Endothelial cell of umbilical vein (primary cell): ENCODE results near the gene CNTFR. TPM values are rescaled to one million over a fixed set of nuclear protein-coding genes. Genes with fewer than 3 reads are reported as not detected.

Experiments
- BruUV-seq: library from RNA; stranded (reverse); fragments of 400-500 nt; replicated peaks from 2 replicates; lab custom pipeline; 2021; lab: Mats Ljungman, UMichigan
- CTCF ChIA-PET: fragments of 300-600, 350-600 bp; sonication (Branson Sonifier 250); formaldehyde crosslinking; loops from one replicate; lab custom pipeline; 2021; ENCODE audit warnings: antibody characterized with exemption, inconsistent platforms; lab: Charles Lee
- POLR2A ChIA-PET: fragments of 300-600, 350-600 bp; sonication (Branson Sonifier 250); formaldehyde crosslinking; loops from one replicate; lab custom pipeline; 2021; ENCODE audit warnings: antibody characterized with exemption, inconsistent platforms; lab: Charles Lee
- DNase-seq: peaks from one replicate; pipeline ENCODE4 v3.0.0-alpha.2; 2011; ENCODE audit warnings: low read depth, low spot score
- FAIRE-seq: peaks from 2 replicates; lab custom pipeline; 2011; peaks lifted over from hg19 to GRCh38; lab: Jason Lieb, UNC
- H2AFZ ChIP-seq: 2 replicates; pipeline ENCODE4 v1.6.0; 2012; ENCODE audit warnings: low read depth, low read length, control low read depth, inconsistent platforms
- H3K27ac ChIP-seq: 2 replicates; pipeline ENCODE4 v1.5.1; 2011; ENCODE audit warnings: low read depth, mild to moderate bottlenecking, control low read depth, low read length, moderate library complexity; ENCODE audit not compliant: insufficient read depth
- H3K27me3 ChIP-seq, 2 experiments: 2 replicates each; pipeline versions ENCODE4 v1.6.0 to v1.6.1; 2011; ENCODE audit warnings: low read length in 2 of 2, mixed read lengths in 1 of 2; ENCODE audit not compliant: control insufficient read depth in 2 of 2, insufficient read depth in 2 of 2
- H3K36me3 ChIP-seq, 2 experiments: 2 replicates in 1 of 2; 3 replicates in 1 of 2; pipeline ENCODE4 v1.5.1; 2011; ENCODE audit warnings: low read length in 2 of 2, mild to moderate bottlenecking in 1 of 2, moderate library complexity in 1 of 2; ENCODE audit not compliant: control insufficient read depth in 2 of 2, insufficient read depth in 2 of 2; ENCODE audit errors: extremely low read depth in 1 of 2
- H3K4me1 ChIP-seq: 3 replicates; pipeline ENCODE4 v1.5.1; 2011; ENCODE audit warnings: mild to moderate bottlenecking, low read length; ENCODE audit not compliant: control insufficient read depth, insufficient read depth; ENCODE audit errors: extremely low read depth
- H3K4me2 ChIP-seq: 2 replicates; pipeline ENCODE4 v1.6.1; 2011; ENCODE audit warnings: low read length, control low read depth, mixed read lengths; ENCODE audit not compliant: insufficient read depth
- H3K4me3 ChIP-seq, 3 experiments: fragments of 200-600 bp in 1 of 3; sonication (generic), shearing (Covaris generic) in 1 of 3; replicated peaks in 1 of 3; 2 replicates each; pipeline ENCODE4 v1.5.1; 2011 to 2016; ENCODE audit warnings: control low read depth in 3 of 3, low read length in 3 of 3, mild to moderate bottlenecking in 2 of 3, inconsistent platforms in 1 of 3, low read depth in 1 of 3, moderate library complexity in 1 of 3; ENCODE audit not compliant: insufficient read depth in 1 of 3
- H3K79me2 ChIP-seq: 2 replicates; pipeline ENCODE4 v1.6.0; 2012; ENCODE audit warnings: low read length, inconsistent platforms; ENCODE audit not compliant: control insufficient read depth, insufficient read depth
- H3K9ac ChIP-seq: replicated peaks from 2 replicates; pipeline ENCODE3; 2011; ENCODE audit warnings: low read length, control low read depth; ENCODE audit not compliant: insufficient read depth; ENCODE audit errors: extremely low read depth
- H3K9me1 ChIP-seq: replicated peaks from 3 replicates; pipeline ENCODE4 v1.6.0; 2011; ENCODE audit warnings: mild to moderate bottlenecking, low read length; ENCODE audit not compliant: control insufficient read depth, insufficient read depth; ENCODE audit errors: extremely low read depth
- H3K9me3 ChIP-seq: replicated peaks from 2 replicates; pipeline ENCODE4 v1.5.1; 2012; ENCODE audit warnings: low read length, inconsistent platforms; ENCODE audit not compliant: control insufficient read depth, insufficient read depth
- H4K20me1 ChIP-seq: replicated peaks from 2 replicates; pipeline ENCODE3; 2011; ENCODE audit warnings: mild to moderate bottlenecking, low read length; ENCODE audit not compliant: control insufficient read depth, insufficient read depth; ENCODE audit errors: extremely low read depth
- EZH2 ChIP-seq: IDR thresholded peaks from 2 replicates; pipeline ENCODE4 v1.6.1; 2012; ENCODE audit warnings: borderline replicate concordance, low read depth, mild to moderate bottlenecking, moderate library complexity, low read length, inconsistent platforms; ENCODE audit not compliant: severe bottlenecking
- FOS ChIP-seq: IDR thresholded peaks from 2 replicates; pipeline ENCODE4 v1.6.1; 2011; ENCODE audit warnings: mild to moderate bottlenecking, low read length, moderate library complexity, borderline replicate concordance; ENCODE audit not compliant: insufficient read depth
- GATA2 ChIP-seq: IDR thresholded peaks from 2 replicates; pipeline ENCODE4 v1.7.0; 2011; ENCODE audit warnings: low read depth, mild to moderate bottlenecking, moderate library complexity, mixed read lengths, low read length; ENCODE audit not compliant: insufficient read length, insufficient read depth
- JUN ChIP-seq: IDR thresholded peaks from 2 replicates; pipeline ENCODE4 v1.6.1; 2011; ENCODE audit warnings: borderline replicate concordance, low read depth; ENCODE audit not compliant: insufficient read length, insufficient read depth
- MYC ChIP-seq: IDR thresholded peaks from one replicate; pipeline ENCODE4 v1.6.1; 2011; ENCODE audit warnings: mild to moderate bottlenecking, low read depth, low read length
- POLR2A ChIP-seq: IDR thresholded peaks from 2 replicates; pipeline ENCODE4 v1.6.1; 2012; ENCODE audit warnings: low read depth, mild to moderate bottlenecking, control low read depth, low read length
- POLR2AphosphoS5 ChIP-seq: IDR thresholded peaks from 2 replicates; pipeline ENCODE4 v1.6.1; 2012; ENCODE audit warnings: low read depth, mild to moderate bottlenecking, control low read depth, low read length, moderate library complexity; ENCODE audit not compliant: insufficient read depth
- dilution Hi-C: fragments of 300-500 bp; cut with MboI; formaldehyde crosslinking; loops from one replicate; pipeline ENCODE4 v1.15.0; 2019; ENCODE audit warnings: low sequenced_read_pairs; ENCODE audit not compliant: extremely low pct_ligation_motif_present
- intact Hi-C: fragments of 100-400 bp; cut with micrococcal nuclease; formaldehyde crosslinking; loops from one replicate; pipeline ENCODE4 v1.10.0; 2022
- polyA plus RNA-seq, 4 experiments: library from polyadenylated mRNA; depleted of rRNA in 3 of 4; stranded (reverse) in 3 of 4; unstranded in 1 of 4; fragments of >200 nt; gene quantifications; 2 replicates each; pipeline versions ENCODE4 v1.2.1 to v1.2.3, GENCODE V29; 2011 to 2012; ENCODE audit warnings: missing spikeins in 1 of 4
- total RNA-seq: library from RNA; stranded (reverse); gene quantifications from 2 replicates; pipeline ENCODE4 v1.2.3, GENCODE V29; 2021
- TF ChIP-seq, protein P1 (sequence below), 2 donors: IDR thresholded peaks; 1 replicate in 1 of 2; 2 replicates in 1 of 2; pipeline ENCODE4 v1.5.1; 2011; ENCODE audit warnings: low read length in 2 of 2, mild to moderate bottlenecking in 2 of 2, moderate library complexity in 2 of 2, control low read depth in 1 of 2, inconsistent platforms in 1 of 2, low read depth in 1 of 2; ENCODE audit not compliant: insufficient read depth in 1 of 2; ENCODE audit errors: extremely low read depth in 1 of 2
- TF ChIP-seq, protein P2 (sequence below): IDR thresholded peaks from 2 replicates; pipeline ENCODE4 v1.6.1; 2011; ENCODE audit not compliant: insufficient read depth, insufficient read length

The CNTFR gene
- total and polyA plus RNA-seq, 2 donors (not counting 3 experiments of a cell fraction or from before 2014, with no cell fraction given): not detected

DNA sequence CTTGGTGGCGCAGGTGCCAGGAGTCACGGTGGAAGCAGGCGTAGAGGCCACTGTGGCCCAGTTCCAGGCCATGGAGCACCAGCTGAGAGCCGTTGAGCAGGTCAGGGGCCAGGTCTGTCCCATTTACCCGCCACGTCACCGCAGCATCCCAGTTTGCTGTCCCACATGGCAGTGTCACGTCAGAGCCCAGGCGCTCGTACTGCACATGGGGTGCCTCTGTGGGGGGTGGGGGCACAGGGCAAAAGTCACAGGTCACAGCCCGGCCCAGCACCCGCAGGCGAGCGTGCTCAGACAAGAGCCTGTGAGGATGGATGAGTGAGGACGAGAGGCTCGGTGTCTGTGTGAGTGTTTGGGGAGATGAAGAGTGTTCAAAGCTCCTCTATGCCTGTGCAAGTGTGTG is 24.9 kb downstream of the CNTFR start:
- CTCF ChIA-PET: interaction anchor here (1.0 to 2.9 kb wide), 3 partner anchors 21 to 161 kb away, joined by 3 to 26 read pairs (median 5); no protein-coding TSS in a partner anchor
- Histone ChIP-seq H3K9ac (no peak overlapping the region), H3K4me3 (no peak overlapping the region), H3K4me1 (no peaks in the 10 kb centered on the region), H3K27ac (no peak overlapping the region), H3K79me2 (no peaks in the 10 kb centered on the region), H3K4me2 (no peak overlapping the region), H4K20me1 (no peaks in the 10 kb centered on the region), H3K9me1 (no peaks in the 10 kb centered on the region), H2AFZ (no peak overlapping the region), H3K36me3 (no peaks in the 10 kb centered on the region), H3K27me3 (peaks cover 12 to 23% of the 10 kb centered on the region in 2 experiments), H3K9me3 (no peaks in the 10 kb centered on the region)
- no peak for TF ChIP-seq POLR2AphosphoS5
- POLR2A ChIA-PET: no interaction called here
- intact Hi-C loops (no loop called here), dilution Hi-C loops (no loop called here)
- BruUV-seq: no TSS peak
- DNase-seq (no peak), FAIRE-seq (no peak)

- peaks cover 17 to 33% of the 10 kb centered on the region in 2 experiments for H3K27me3 ChIP-seq
- FAIRE-seq (no peak), DNase-seq (no peak)
- no peak overlapping the region for H3K9ac ChIP-seq
- POLR2A ChIA-PET: no interaction called here
- H4K20me1 ChIP-seq: no peaks in the 10 kb centered on the region
- no peak overlapping the region for H3K4me2 ChIP-seq
- no peaks in the 10 kb centered on the region for H3K9me3 ChIP-seq
- BruUV-seq: no TSS peak
- H3K27ac ChIP-seq: no peak overlapping the region
- no peak overlapping the region for H2AFZ ChIP-seq
- dilution Hi-C loops (no loop called here), intact Hi-C loops (no loop called here)
- no peaks in the 10 kb centered on the region for H3K9me1 ChIP-seq
- CTCF ChIA-PET: interaction anchor here (1.0 to 2.9 kb wide), 9 partner anchors 13 to 159 kb away, joined by 3 to 26 read pairs (median 4); no protein-coding TSS in a partner anchor
- H3K4me3 ChIP-seq: no peak overlapping the region
- H3K4me1 ChIP-seq: no peaks in the 10 kb centered on the region
- TF ChIP-seq FOS: no peak
- no peak for TF ChIP-seq GATA2
- TF ChIP-seq, protein P1, sequence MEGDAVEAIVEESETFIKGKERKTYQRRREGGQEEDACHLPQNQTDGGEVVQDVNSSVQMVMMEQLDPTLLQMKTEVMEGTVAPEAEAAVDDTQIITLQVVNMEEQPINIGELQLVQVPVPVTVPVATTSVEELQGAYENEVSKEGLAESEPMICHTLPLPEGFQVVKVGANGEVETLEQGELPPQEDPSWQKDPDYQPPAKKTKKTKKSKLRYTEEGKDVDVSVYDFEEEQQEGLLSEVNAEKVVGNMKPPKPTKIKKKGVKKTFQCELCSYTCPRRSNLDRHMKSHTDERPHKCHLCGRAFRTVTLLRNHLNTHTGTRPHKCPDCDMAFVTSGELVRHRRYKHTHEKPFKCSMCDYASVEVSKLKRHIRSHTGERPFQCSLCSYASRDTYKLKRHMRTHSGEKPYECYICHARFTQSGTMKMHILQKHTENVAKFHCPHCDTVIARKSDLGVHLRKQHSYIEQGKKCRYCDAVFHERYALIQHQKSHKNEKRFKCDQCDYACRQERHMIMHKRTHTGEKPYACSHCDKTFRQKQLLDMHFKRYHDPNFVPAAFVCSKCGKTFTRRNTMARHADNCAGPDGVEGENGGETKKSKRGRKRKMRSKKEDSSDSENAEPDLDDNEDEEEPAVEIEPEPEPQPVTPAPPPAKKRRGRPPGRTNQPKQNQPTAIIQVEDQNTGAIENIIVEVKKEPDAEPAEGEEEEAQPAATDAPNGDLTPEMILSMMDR (IDR thresholded peaks at IDR 0.05; ENCODE audit: extremely low read depth in 1 of 2, insufficient read depth in 1 of 2, low read depth in 1 of 2, low read length in 2 of 2): no peak
- TF ChIP-seq, protein P2, sequence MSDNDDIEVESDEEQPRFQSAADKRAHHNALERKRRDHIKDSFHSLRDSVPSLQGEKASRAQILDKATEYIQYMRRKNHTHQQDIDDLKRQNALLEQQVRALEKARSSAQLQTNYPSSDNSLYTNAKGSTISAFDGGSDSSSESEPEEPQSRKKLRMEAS: no peak
- no peak for TF ChIP-seq MYC
- no peak for TF ChIP-seq JUN
- no peak for TF ChIP-seq POLR2AphosphoS5
- TF ChIP-seq POLR2A: no peak
- no peak for TF ChIP-seq EZH2
- H3K79me2 ChIP-seq: no peaks in the 10 kb centered on the region
- H3K36me3 ChIP-seq: no peaks in the 10 kb centered on the region
Measured at GRCh38 chr9:34563262-34563661, 26.3 kb downstream of the CNTFR start.
